ENCODE measurements around the gene GPATCH1. TPM values are rescaled to one million over a fixed set of nuclear protein-coding genes. Genes with fewer than 3 reads are reported as not detected.

Gene GPATCH1
- total and polyA plus RNA-seq, 2 of the 8 experiments (the other 6 are each of a cell fraction or from before 2014, with no cell fraction given), result 4.3 to 8.2 TPM

GRCh38 chr19:33066543-33066942 is 14.4 kb upstream of the GPATCH1 start (continued):
- no peak for TF ChIP-seq BCL11A (IDR thresholded peaks at IDR 0.05; ENCODE audit: low read depth in 2 of 2, low read length in 2 of 2)
- TF ChIP-seq CBX8 (IDR thresholded peaks at IDR 0.05; ENCODE audit: borderline replicate concordance, low read depth, low read length), result no peak
- TF ChIP-seq CEBPB (IDR thresholded peaks at IDR 0.05; ENCODE audit: low read depth, low read length), result no peak
- no peak for TF ChIP-seq FOSL1 (IDR thresholded peaks at IDR 0.05; ENCODE audit: insufficient read depth, low read depth, low read length)
